ENCODE measurements around the gene SH3GL3.

SH3GL3 gene

DNA sequence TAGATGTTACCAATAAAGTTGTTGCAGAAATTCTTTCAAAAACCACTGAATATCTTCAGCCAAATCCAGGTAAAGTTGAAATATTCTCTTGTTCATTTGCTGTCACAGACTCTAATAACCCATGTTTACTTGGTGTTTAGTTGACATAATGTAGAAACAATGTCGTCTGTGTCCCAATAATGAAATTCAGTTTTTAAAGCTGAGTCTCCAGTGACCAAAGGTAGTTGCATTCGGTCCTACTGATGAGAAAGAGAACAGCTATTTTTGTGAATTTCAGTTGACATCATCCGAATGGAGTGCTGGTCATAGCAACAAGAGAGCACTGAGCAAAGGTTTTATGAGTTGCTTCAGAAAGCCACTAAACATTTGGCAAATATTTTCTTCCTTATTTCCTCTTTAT is 118.0 kb downstream of the SH3GL3 start:
- Histone ChIP-seq H3K4me3 (ENCODE audit: low read depth, low read length) (no peak overlapping the region), H3K27me3 (no peaks in the 10 kb centered on the region), H3K36me3 (no peaks in the 10 kb centered on the region), H3K4me1 (no peaks in the 10 kb centered on the region), H3K9me3 (no peaks in the 10 kb centered on the region)
- TF ChIP-seq CTCF (IDR thresholded peaks at IDR 0.05; ENCODE audit: low read depth, low read length), result no peak
- DNase-seq, result no peak

DNA sequence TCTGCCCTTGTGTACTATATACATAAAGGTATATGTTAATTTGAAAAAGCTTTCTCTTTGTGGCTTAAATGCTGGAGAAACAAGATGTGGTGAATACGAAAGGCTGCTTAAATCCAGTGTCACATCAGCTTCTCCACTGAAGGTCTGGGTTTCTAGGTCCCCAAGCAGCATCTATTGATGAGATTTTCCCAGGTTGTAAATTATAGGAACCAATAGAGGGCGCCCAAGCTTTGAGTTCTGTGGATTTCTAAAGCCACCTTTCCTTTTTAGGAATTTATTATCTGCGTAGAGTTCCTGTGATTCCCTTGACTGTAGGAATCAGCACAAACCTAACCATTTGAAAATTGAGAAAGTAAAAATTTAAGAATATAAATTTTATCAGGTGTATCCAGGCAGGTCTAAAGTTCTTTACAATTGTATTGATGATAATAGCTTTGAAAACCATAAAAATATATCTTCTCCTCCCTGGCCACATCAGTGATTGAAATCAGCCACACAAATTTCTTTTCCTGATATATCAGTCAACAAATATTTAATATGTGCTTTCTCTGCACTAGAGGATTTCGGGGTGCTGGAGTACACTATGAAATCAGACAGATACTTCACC is 118.5 kb downstream of the SH3GL3 start:
- H3K4me1 ChIP-seq, result no peaks in the 10 kb centered on the region
- DNase-seq, result no peak
- no peak overlapping the region for H3K4me3 ChIP-seq (ENCODE audit: low read depth, low read length)
- peak; percentile 77 for TF ChIP-seq CTCF (IDR thresholded peaks at IDR 0.05; ENCODE audit: low read depth, low read length)
- no peaks in the 10 kb centered on the region for H3K9me3 ChIP-seq
- H3K27me3 ChIP-seq, result no peaks in the 10 kb centered on the region
- H3K36me3 ChIP-seq, result no peaks in the 10 kb centered on the region

DNA sequence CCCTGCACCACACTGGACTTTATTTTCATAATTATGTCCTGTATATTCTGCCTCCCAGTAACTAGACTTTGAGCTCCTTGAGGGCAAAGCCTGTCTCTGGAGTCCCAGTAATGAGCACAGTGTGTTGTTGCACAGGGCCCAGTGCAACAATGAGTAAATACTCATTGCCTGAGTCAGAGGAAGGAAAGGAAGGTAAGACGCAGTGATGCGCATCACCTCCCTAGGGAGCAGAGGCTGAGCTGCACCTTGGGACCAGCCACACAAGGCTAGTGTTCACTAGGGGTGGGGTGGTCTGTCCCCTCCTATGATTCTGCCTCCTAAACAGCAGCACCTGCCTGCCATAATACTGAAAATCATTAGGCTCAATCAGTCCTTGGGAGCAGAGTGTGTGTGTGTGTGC is 120.2 kb downstream of the SH3GL3 start:
- no peak for TF ChIP-seq CTCF (IDR thresholded peaks at IDR 0.05; ENCODE audit: low read depth, low read length)
- no peaks in the 10 kb centered on the region for H3K27me3 ChIP-seq
- H3K9me3 ChIP-seq, result no peaks in the 10 kb centered on the region
- H3K36me3 ChIP-seq, result no peaks in the 10 kb centered on the region
- DNase-seq, result no peak
- H3K4me1 ChIP-seq, result no peaks in the 10 kb centered on the region
- H3K4me3 ChIP-seq (ENCODE audit: low read depth, low read length), result no peak overlapping the region

DNA sequence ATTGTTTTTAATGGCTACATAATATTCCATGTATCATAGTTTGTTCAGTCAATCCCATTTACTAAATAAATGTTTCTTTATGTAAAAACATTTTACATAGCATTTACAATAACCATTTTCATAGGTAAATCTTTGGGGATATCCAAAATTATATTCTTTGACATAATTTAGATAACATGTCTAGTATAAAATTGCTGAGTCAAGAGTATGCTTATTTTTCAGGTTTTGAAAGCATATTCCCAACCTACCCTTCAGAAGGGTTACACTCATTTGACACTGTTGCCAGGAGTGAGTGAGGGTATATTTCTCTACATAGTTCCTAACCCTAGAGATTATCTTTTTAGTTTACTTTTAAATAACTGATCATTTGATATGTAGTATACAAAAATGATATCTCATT is 122.2 kb downstream of the SH3GL3 start:
- H3K27me3 ChIP-seq, result no peaks in the 10 kb centered on the region
- no peaks in the 10 kb centered on the region for H3K9me3 ChIP-seq
- no peak for TF ChIP-seq CTCF (IDR thresholded peaks at IDR 0.05; ENCODE audit: low read depth, low read length)
- no peak overlapping the region for H3K4me3 ChIP-seq (ENCODE audit: low read depth, low read length)
- no peaks in the 10 kb centered on the region for H3K36me3 ChIP-seq
- H3K4me1 ChIP-seq, result no peaks in the 10 kb centered on the region
- DNase-seq, result no peak

- no peak for TF ChIP-seq CTCF (IDR thresholded peaks at IDR 0.05; ENCODE audit: low read depth, low read length)
- no peaks in the 10 kb centered on the region for H3K36me3 ChIP-seq
- H3K4me1 ChIP-seq, result no peaks in the 10 kb centered on the region
- H3K27me3 ChIP-seq, result peaks cover 5% of the 10 kb centered on the region
- H3K9me3 ChIP-seq, result no peaks in the 10 kb centered on the region
- DNase-seq, result no peak
- H3K4me3 ChIP-seq (ENCODE audit: low read depth, low read length), result no peak overlapping the region
These were observed 123.6 kb downstream of the SH3GL3 start for GRCh38 chr15:83570756-83571155.

DNA sequence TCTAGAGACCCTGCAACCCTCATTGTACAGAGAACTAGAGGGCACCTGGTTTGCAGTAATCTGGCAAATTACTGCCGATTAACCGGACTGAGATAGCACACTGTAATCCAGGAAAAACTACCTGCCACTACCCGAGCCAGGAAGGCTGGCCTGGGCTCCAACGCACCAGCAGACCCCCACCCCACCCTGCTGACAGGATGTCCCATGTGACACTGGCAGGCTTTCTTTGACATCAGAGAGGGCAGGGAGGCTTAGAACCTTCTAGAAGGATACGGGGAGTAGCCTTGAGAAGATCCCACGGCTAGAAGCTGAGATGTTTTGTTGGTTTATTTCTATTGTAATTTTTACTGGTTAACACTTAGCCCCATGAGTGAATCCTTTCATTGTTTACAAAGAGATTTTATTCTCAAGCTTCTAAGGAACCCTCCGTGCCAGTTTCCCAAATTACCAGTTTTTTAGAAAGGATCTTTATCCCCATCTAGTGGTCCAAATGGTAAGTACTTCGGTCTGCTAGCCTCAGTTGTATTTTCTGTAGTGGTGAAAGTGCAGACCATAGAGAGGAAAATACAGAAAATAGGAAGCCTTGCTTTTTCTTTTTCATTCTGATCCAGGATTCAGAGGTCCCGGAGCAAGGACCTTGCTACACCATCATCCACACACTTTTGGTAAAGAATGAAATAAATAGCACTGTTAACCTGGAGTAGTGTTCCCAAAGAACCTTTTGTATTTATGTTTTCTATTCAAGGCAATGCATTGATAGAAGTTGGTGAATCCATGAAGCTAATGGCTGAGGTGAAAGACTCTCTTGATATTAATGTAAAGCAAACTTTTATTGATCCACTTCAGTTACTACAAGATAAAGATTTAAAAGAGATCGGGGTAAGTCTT is 124.9 kb downstream of the SH3GL3 start:
- DNase-seq, result no peak
- peaks cover 5% of the 10 kb centered on the region for H3K27me3 ChIP-seq
- no peaks in the 10 kb centered on the region for H3K4me1 ChIP-seq
- TF ChIP-seq CTCF (IDR thresholded peaks at IDR 0.05; ENCODE audit: low read depth, low read length), result peak; percentile 64
- no peak overlapping the region for H3K4me3 ChIP-seq (ENCODE audit: low read depth, low read length)
- no peaks in the 10 kb centered on the region for H3K9me3 ChIP-seq
- H3K36me3 ChIP-seq, result no peaks in the 10 kb centered on the region
